Heart left ventricle (tissue), 13 donors: ENCODE measurements around the gene MAP3K5.

Experiments
- POLR2A ChIP-seq, 2 donors: fragments of 450-650 bp; IDR thresholded peaks; one replicate each; pipeline ENCODE4 v1.6.1; 2017; ENCODE audit warnings: antibody characterized with exemption in 2 of 2, mild to moderate bottlenecking in 2 of 2, moderate library complexity in 2 of 2
- TF ChIP-seq, protein P1 (sequence below), 12 donors: fragments of 200-600 bp; sonication (generic) in 4 of 12; IDR thresholded peaks; one replicate each; pipeline versions ENCODE4 v1.5.0 to v1.8.0; 2018 to 2022; ENCODE audit warnings: antibody characterized with exemption in 12 of 12, mild to moderate bottlenecking in 5 of 12
- donor health status: ischemic (EF 13 %, LVEDD 7.1; RV severe dilation, severe dysfunction).
- donor health status: DM: no; HTN: yes; CAD: no.
- donor health status: DM: no; HTN: no; CAD: no.
- donor health status: ischemic (EF 25% LVEDD 6.9; RV normal size, moderate dysfunction).
- donor health status: ischemic (EF 25% LVEDD 5.7; RV mildly dilated, moderate dysfunction).
- donor health status: ischemic (EF 35%, LVEDD 5.7; RV mildly dilated, moderate dysfunction).
- donor health status: nonischemic (EF 11% LVEDD 7.7; RV severe dilation, severe dysfunction).
- donor health status: DM: yes; HTN: yes; CAD: no.
- donor health status: PGD.
- donor health status: ischemic (EF 29% LVEDD 5.4; RV normal size, mild dysfunction).
- donor health status: nonischemic (EF 23%, LVEDD 6.1; RV moderate dilation, normal function).

DNA sequence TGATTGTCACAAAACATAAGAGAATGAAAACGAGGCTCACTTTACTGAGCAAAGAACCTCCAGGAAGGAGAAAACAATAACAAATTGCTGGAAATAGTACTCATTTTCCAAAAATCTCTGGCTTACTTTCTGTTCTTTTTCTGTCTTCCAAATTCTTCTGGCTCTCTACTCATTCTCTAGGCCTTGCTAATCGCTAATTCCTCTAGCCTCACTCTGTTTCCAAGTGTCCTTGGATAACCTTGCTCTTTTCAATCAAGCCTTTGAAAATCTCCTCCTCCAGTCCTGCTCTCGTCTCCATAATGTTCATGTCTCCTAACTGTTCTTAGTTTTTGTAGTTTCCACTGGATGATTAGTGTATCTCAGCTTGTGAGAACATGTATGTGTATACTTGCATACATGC, 145.9 kb downstream of the MAP3K5 start:
- TF ChIP-seq, protein P1, sequence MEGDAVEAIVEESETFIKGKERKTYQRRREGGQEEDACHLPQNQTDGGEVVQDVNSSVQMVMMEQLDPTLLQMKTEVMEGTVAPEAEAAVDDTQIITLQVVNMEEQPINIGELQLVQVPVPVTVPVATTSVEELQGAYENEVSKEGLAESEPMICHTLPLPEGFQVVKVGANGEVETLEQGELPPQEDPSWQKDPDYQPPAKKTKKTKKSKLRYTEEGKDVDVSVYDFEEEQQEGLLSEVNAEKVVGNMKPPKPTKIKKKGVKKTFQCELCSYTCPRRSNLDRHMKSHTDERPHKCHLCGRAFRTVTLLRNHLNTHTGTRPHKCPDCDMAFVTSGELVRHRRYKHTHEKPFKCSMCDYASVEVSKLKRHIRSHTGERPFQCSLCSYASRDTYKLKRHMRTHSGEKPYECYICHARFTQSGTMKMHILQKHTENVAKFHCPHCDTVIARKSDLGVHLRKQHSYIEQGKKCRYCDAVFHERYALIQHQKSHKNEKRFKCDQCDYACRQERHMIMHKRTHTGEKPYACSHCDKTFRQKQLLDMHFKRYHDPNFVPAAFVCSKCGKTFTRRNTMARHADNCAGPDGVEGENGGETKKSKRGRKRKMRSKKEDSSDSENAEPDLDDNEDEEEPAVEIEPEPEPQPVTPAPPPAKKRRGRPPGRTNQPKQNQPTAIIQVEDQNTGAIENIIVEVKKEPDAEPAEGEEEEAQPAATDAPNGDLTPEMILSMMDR (IDR thresholded peaks at IDR 0.05) = no peak
- TF ChIP-seq POLR2A (IDR thresholded peaks at IDR 0.05) = no peak
